ENCODE measurements around the gene PCID2.

The PCID2 gene

GRCh38 chr13:113219256-113219940 is 10.9 kb upstream of the PCID2 start:
- no peak for DNase-seq

GRCh38 chr13:113218586-113218985 is 10.1 kb upstream of the PCID2 start:
- DNase-seq, result no peak

GRCh38 chr13:113216254-113217048 is 8.0 kb upstream of the PCID2 start:
- no peak for DNase-seq

GRCh38 chr13:113211774-113212173 is 3.3 kb upstream of the PCID2 start:
- no peak for DNase-seq

GRCh38 chr13:113210833-113211232 is 2.4 kb upstream of the PCID2 start:
- DNase-seq, result no peak

- no peak for DNase-seq
These were observed 1.4 kb upstream of the PCID2 start for GRCh38 chr13:113209759-113210421.

- no peak for DNase-seq
These were observed 878 bp upstream of the PCID2 start, which contains the start of gene CUL4A for GRCh38 chr13:113209336-113209758. Gene CUL4A (plus strand): TSS chr13:113209613. CDS start chr13:113209628, 15 bp downstream.

- no peak for DNase-seq
These were observed 514 bp downstream of the PCID2 start for GRCh38 chr13:113207890-113208420.

- no peak for DNase-seq
These were observed 1.0 kb downstream of the PCID2 start for GRCh38 chr13:113207460-113207859.

GRCh38 chr13:113205428-113205931 is 3.0 kb downstream of the PCID2 start:
- no peak for DNase-seq

GRCh38 chr13:113204378-113204734 is 4.1 kb downstream of the PCID2 start:
- DNase-seq, result no peak

- no peak for DNase-seq
These were observed 4.7 kb downstream of the PCID2 start for GRCh38 chr13:113203507-113204377.

- DNase-seq, result no peak
These were observed 5.6 kb downstream of the PCID2 start for GRCh38 chr13:113202912-113203311.

GRCh38 chr13:113201815-113202214 is 6.7 kb downstream of the PCID2 start:
- no peak for DNase-seq

- DNase-seq, result no peak
These were observed 11.3 kb downstream of the PCID2 start for GRCh38 chr13:113196970-113197737.

- no peak for DNase-seq
These were observed 13.1 kb downstream of the PCID2 start for GRCh38 chr13:113195360-113195759.

- no peak for DNase-seq
These were observed 15.6 kb downstream of the PCID2 start for GRCh38 chr13:113192902-113193301.

GRCh38 chr13:113192279-113192678 is 16.2 kb downstream of the PCID2 start:
- DNase-seq, result no peak

GRCh38 chr13:113190181-113190580 is 18.3 kb downstream of the PCID2 start:
- no peak for DNase-seq

- DNase-seq, result no peak
These were observed 20.4 kb downstream of the PCID2 start for GRCh38 chr13:113187883-113188665.

GRCh38 chr13:113187263-113187669 is 21.2 kb downstream of the PCID2 start:
- no peak for DNase-seq

Measured in NCI-H446 treated with DMSO at 0.1 percent for 48 hours (cell line).